HT1080 (cell line): ENCODE measurements around the gene TPX2. TPM values are rescaled to one million over a fixed set of nuclear protein-coding genes. Genes with fewer than 3 reads are reported as not detected.

Source experiments
- DNase-seq: peaks from one replicate; pipeline ENCODE4 v3.0.0-alpha.2; 2015; ENCODE audit warnings: low read depth
- polyA plus RNA-seq, 2 experiments: library from polyadenylated mRNA; depleted of rRNA; stranded (reverse); fragments of >200 nt; gene quantifications; 2 replicates each; pipeline ENCODE4 v1.2.3, GENCODE V29; 2015
- total RNA-seq: library from RNA; depleted of rRNA; stranded (reverse); fragments of >200 nt; shearing (Covaris generic); gene quantifications from 2 replicates; pipeline ENCODE4 v1.2.3, GENCODE V29; 2014; rRNA removed

TPX2 gene
- 177 and 183 TPM in 2 replicates for total RNA-seq
- polyA plus RNA-seq (2015; cell fraction: cytosol; rRNA removed) = 121 and 137 TPM in 2 replicates
- polyA plus RNA-seq (2015; cell fraction: nucleus; rRNA removed) = 272 and 278 TPM in 2 replicates

- peak; percentile 98 for DNase-seq
Observed at GRCh38 chr20:31738729-31739549, at the start of gene TPX2. TSS of gene TPX2 (plus strand) at chr20:31739290. CDS start at chr20:31757477, 18,187 bp downstream.

- DNase-seq = no peak
Observed at GRCh38 chr20:31690124-31690666, 48.9 kb upstream of the TPX2 start.

GRCh38 chr20:31691646-31692275, 47.3 kb upstream of the TPX2 start:
- no peak for DNase-seq

GRCh38 chr20:31693402-31693801, 45.7 kb upstream of the TPX2 start:
- DNase-seq = no peak

GRCh38 chr20:31693987-31694661, 45.0 kb upstream of the TPX2 start:
- no peak for DNase-seq

GRCh38 chr20:31694842-31695593, 44.1 kb upstream of the TPX2 start:
- DNase-seq = no peak

GRCh38 chr20:31695849-31696804, 43.0 kb upstream of the TPX2 start:
- peak; percentile 77 for DNase-seq

- no peak for DNase-seq
Observed at GRCh38 chr20:31698243-31698802, 40.8 kb upstream of the TPX2 start.

GRCh38 chr20:31698803-31699718, 40.0 kb upstream of the TPX2 start:
- DNase-seq = peak; percentile 97

- DNase-seq = no peak
Observed at GRCh38 chr20:31699801-31700728, 39.0 kb upstream of the TPX2 start.

GRCh38 chr20:31700747-31701146, 38.3 kb upstream of the TPX2 start:
- no peak for DNase-seq

GRCh38 chr20:31701591-31701990, 37.5 kb upstream of the TPX2 start:
- DNase-seq = no peak

GRCh38 chr20:31704225-31705119, 34.6 kb upstream of the TPX2 start:
- DNase-seq = peak; percentile 96

- no peak for DNase-seq
Observed at GRCh38 chr20:31705191-31705590, 33.9 kb upstream of the TPX2 start.

- DNase-seq = no peak
Observed at GRCh38 chr20:31705598-31706597, 33.2 kb upstream of the TPX2 start.
